A549 (cell line): Measurements from ENCODE around the gene PCK1. TPM values are rescaled to one million over a fixed set of nuclear protein-coding genes. Genes with fewer than 3 reads are reported as not detected.

Experiments used
- ATAC-seq, 2 experiments: fragments of 200-7000 bp in 1 of 2; fragments of >200 bp in 1 of 2; cut with Nextera tagmentation in 1 of 2; cut with Tn5 transposase in 1 of 2; 3 replicates each; pipeline versions ENCODE4 v1.8.0 to v1.9.1; 2018 to 2020; ENCODE audit warnings: mild to moderate bottlenecking in 1 of 2, moderate library complexity in 1 of 2
- CTCF ChIA-PET: fragments of 300-600 bp; sonication (Branson Sonifier 250); formaldehyde crosslinking; extraction: SDS; loops from one replicate; lab custom pipeline; 2021; ENCODE audit warnings: antibody characterized with exemption, inconsistent platforms; lab: Yijun Ruan, JAX
- POLR2A ChIA-PET: fragments of 350-600 bp; formaldehyde crosslinking; extraction: SDS; loops from one replicate; lab custom pipeline; 2021; ENCODE audit warnings: antibody characterized with exemption, inconsistent platforms; lab: Yijun Ruan, JAX
- DNase-seq, 2 experiments: peaks; one replicate each; pipeline versions ENCODE4 v3.0.0 to v3.0.0-alpha.2; 2011 to 2016; ENCODE audit warnings: low read depth in 1 of 2, low spot score in 1 of 2
- FAIRE-seq: peaks from 2 replicates; lab custom pipeline; 2011; peaks lifted over from hg19 to GRCh38; lab: Jason Lieb, UNC
- H3K27ac ChIP-seq, 2 experiments: fragments of >200 bp; sonication (Bioruptor Twin); formaldehyde crosslinking; 3 replicates each; pipeline ENCODE4 v1.5.1; 2016 to 2017
- H3K4me1 ChIP-seq: fragments of >200 bp; sonication (Bioruptor Twin); formaldehyde crosslinking; 3 replicates; pipeline ENCODE4 v1.6.1; 2016
- H3K4me2 ChIP-seq: fragments of >200 bp; sonication (Bioruptor Twin); formaldehyde crosslinking; 3 replicates; pipeline ENCODE4 v1.6.1; 2016
- H3K4me3 ChIP-seq: fragments of >200 bp; sonication (Bioruptor Twin); formaldehyde crosslinking; 3 replicates; pipeline ENCODE4 v1.5.1; 2016
- H3K9me3 ChIP-seq: fragments of >200 bp; sonication (Bioruptor Twin); formaldehyde crosslinking; 3 replicates; pipeline ENCODE4 v1.6.1; 2016
- EHF ChIP-seq: fragments of 250-450 bp; sonication (Bioruptor Pico); IDR thresholded peaks from 2 replicates; pipeline ENCODE4 v1.5.0; 2020; ENCODE audit warnings: mild to moderate bottlenecking
- ESRRA ChIP-seq: fragments of 150-350 bp; IDR thresholded peaks from 2 replicates; pipeline ENCODE4 v1.6.1; 2014; ENCODE audit warnings: mild to moderate bottlenecking, low read length, borderline replicate concordance
- FOSB ChIP-seq: fragments of 250-450 bp; sonication (Bioruptor Pico); IDR thresholded peaks from 2 replicates; pipeline ENCODE4 v1.5.0; 2020; ENCODE audit warnings: mild to moderate bottlenecking, moderate library complexity
- HDAC2 ChIP-seq: fragments of 200-600 bp; sonication (generic); IDR thresholded peaks from 2 replicates; pipeline ENCODE4 v1.6.1; 2016
- HOXA7 ChIP-seq: fragments of 250-450 bp; sonication (Bioruptor Pico); IDR thresholded peaks from 2 replicates; pipeline ENCODE4 v1.5.0; 2020; ENCODE audit warnings: mild to moderate bottlenecking, moderate library complexity
- HOXB5 ChIP-seq: fragments of 250-450 bp; sonication (Bioruptor Pico); IDR thresholded peaks from 2 replicates; pipeline ENCODE4 v1.5.0; 2020; ENCODE audit warnings: mild to moderate bottlenecking, moderate library complexity
- JUN ChIP-seq, 2 experiments: fragments of >200 bp; sonication (Bioruptor Twin); formaldehyde crosslinking; IDR thresholded peaks; 2 replicates in 1 of 2; 3 replicates in 1 of 2; pipeline ENCODE4 v1.6.1; 2016 to 2017
- KDM5A ChIP-seq: fragments of 200-600 bp; sonication (generic); IDR thresholded peaks from 2 replicates; pipeline ENCODE4 v1.6.1; 2016; ENCODE audit warnings: antibody characterized with exemption, mild to moderate bottlenecking
- PHF8 ChIP-seq: fragments of 200-600 bp; sonication (generic); IDR thresholded peaks from 2 replicates; pipeline ENCODE4 v1.6.1; 2016; ENCODE audit warnings: low read depth, mild to moderate bottlenecking, antibody characterized with exemption, moderate library complexity, borderline replicate concordance
- POLR2A ChIP-seq: IDR thresholded peaks from 2 replicates; pipeline ENCODE4 v1.6.1; 2012; ENCODE audit warnings: mild to moderate bottlenecking, low read length
- RAD21 ChIP-seq, 2 experiments: fragments of >200 bp in 1 of 2; sonication (Bioruptor Twin) in 1 of 2; formaldehyde crosslinking in 1 of 2; IDR thresholded peaks in 1 of 2; conservative IDR thresholded peaks in 1 of 2; 2 replicates in 1 of 2; 3 replicates in 1 of 2; pipeline ENCODE4 v1.6.1; 2012 to 2018; ENCODE audit warnings: inconsistent platforms in 1 of 2
- RFX5 ChIP-seq: fragments of 450-650 bp; IDR thresholded peaks from 2 replicates; pipeline ENCODE4 v1.7.1; 2014; ENCODE audit warnings: antibody characterized with exemption, mild to moderate bottlenecking, moderate library complexity
- SREBF2 ChIP-seq: fragments of 450-650 bp; IDR thresholded peaks from 2 replicates; pipeline ENCODE4 v1.6.1; 2014; ENCODE audit warnings: mild to moderate bottlenecking, moderate library complexity
- TP53 ChIP-seq: fragments of 250-450 bp; sonication (Bioruptor Pico); IDR thresholded peaks from 2 replicates; pipeline ENCODE4 v1.5.0; 2021; ENCODE audit warnings: mild to moderate bottlenecking, moderate library complexity
- ZSCAN20 ChIP-seq: fragments of 250-450 bp; sonication (Bioruptor Pico); IDR thresholded peaks from 2 replicates; pipeline ENCODE4 v1.8.0; 2022; ENCODE audit warnings: mild to moderate bottlenecking, moderate library complexity
- WGBS: methylation state at CpG from one replicate; pipeline ENCODE4 v1.1.6; 2017; ENCODE audit errors: missing lambda C conversion rate; 5-methylcytosine and 5-hydroxymethylcytosine counted together
- polyA plus RNA-seq, 4 experiments: library from polyadenylated mRNA; depleted of rRNA in 3 of 4; stranded (reverse); fragments of >200 nt; fragmentation: RNase III in 1 of 4; extraction: RNeasy Plus Mini Kit Qiagen cat#74134 plus additional on column Dnase treatment in 1 of 4; gene quantifications; 2 replicates in 3 of 4; 3 replicates in 1 of 4; pipeline ENCODE4 v1.2.3, GENCODE V29; 2011 to 2017
- TF ChIP-seq, protein P1 (sequence below): fragments of 250-450 bp; sonication (Bioruptor Pico); IDR thresholded peaks from 2 replicates; pipeline ENCODE4 v1.5.0; 2021; ENCODE audit warnings: mild to moderate bottlenecking, moderate library complexity, borderline replicate concordance
- TF ChIP-seq, protein P2 (sequence below): fragments of 200-600 bp; sonication (generic); IDR thresholded peaks from 2 replicates; pipeline ENCODE4 v1.6.1; 2016; ENCODE audit warnings: antibody characterized with exemption, mild to moderate bottlenecking, moderate library complexity
- TF ChIP-seq, protein P3 (sequence below): IDR thresholded peaks from 2 replicates; pipeline ENCODE4 v1.6.1; 2012
- TF ChIP-seq, protein P4 (sequence below): fragments of >200 bp; sonication (Bioruptor Twin); formaldehyde crosslinking; IDR thresholded peaks from 2 replicates; pipeline ENCODE4 v1.6.1; 2016

Gene PCK1
- polyA plus RNA-seq, 2 of the 4 experiments (the other 2 are of a cell fraction), result 0.04 to 0.12 TPM

DNA sequence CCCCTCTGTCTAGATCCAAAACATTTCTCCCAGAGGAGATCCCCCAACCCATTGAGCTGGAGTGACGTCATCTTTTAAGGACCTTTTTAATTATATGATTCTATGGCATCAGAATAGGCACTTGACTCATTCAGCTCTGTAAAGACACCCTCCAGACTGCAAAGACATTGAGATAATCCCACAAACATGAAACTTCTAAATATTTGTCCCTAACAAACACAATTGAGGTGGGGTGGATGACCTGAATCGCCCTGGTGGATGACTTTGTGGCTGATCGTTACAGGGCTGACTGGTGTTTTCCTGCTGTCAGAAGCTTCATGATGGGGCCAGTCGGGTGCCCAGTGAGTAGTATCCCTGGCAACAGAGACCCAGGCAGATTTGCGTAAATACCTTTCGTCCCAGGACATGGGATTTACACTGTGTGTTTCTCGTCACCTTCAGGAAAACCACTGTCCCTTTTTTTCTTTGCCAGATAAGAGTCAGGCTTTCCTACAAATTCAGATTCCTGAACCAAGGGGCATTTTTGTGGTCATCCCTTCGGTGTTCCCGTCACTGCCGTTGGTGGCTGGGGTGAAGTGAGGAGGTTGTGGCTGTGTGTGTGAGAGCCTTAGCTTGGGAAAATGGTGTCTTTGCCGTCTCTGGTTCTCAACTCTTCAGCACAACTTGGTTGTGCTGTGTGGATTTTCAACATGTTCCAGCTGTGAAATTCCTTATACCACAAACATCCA, 5.3 kb upstream of the PCK1 start (continued):
- TF ChIP-seq, protein P1, sequence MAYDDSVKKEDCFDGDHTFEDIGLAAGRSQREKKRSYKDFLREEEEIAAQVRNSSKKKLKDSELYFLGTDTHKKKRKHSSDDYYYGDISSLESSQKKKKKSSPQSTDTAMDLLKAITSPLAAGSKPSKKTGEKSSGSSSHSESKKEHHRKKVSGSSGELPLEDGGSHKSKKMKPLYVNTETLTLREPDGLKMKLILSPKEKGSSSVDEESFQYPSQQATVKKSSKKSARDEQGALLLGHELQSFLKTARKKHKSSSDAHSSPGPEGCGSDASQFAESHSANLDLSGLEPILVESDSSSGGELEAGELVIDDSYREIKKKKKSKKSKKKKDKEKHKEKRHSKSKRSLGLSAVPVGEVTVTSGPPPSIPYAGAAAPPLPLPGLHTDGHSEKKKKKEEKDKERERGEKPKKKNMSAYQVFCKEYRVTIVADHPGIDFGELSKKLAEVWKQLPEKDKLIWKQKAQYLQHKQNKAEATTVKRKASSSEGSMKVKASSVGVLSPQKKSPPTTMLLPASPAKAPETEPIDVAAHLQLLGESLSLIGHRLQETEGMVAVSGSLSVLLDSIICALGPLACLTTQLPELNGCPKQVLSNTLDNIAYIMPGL, result no peak
- no peak for TF ChIP-seq JUN (IDR thresholded peaks at IDR 0.05)
- TF ChIP-seq HDAC2, result no peak
- no peak for TF ChIP-seq POLR2A
- TF ChIP-seq, protein P2, sequence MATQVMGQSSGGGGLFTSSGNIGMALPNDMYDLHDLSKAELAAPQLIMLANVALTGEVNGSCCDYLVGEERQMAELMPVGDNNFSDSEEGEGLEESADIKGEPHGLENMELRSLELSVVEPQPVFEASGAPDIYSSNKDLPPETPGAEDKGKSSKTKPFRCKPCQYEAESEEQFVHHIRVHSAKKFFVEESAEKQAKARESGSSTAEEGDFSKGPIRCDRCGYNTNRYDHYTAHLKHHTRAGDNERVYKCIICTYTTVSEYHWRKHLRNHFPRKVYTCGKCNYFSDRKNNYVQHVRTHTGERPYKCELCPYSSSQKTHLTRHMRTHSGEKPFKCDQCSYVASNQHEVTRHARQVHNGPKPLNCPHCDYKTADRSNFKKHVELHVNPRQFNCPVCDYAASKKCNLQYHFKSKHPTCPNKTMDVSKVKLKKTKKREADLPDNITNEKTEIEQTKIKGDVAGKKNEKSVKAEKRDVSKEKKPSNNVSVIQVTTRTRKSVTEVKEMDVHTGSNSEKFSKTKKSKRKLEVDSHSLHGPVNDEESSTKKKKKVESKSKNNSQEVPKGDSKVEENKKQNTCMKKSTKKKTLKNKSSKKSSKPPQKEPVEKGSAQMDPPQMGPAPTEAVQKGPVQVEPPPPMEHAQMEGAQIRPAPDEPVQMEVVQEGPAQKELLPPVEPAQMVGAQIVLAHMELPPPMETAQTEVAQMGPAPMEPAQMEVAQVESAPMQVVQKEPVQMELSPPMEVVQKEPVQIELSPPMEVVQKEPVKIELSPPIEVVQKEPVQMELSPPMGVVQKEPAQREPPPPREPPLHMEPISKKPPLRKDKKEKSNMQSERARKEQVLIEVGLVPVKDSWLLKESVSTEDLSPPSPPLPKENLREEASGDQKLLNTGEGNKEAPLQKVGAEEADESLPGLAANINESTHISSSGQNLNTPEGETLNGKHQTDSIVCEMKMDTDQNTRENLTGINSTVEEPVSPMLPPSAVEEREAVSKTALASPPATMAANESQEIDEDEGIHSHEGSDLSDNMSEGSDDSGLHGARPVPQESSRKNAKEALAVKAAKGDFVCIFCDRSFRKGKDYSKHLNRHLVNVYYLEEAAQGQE, result no peak
- TF ChIP-seq RAD21 (conservative IDR thresholded peaks at IDR 0.05 in 1 of 2, IDR thresholded peaks at IDR 0.05 in 1 of 2), result no peak
- no peak for TF ChIP-seq FOSB (CRISPR knock-in tag)
- TF ChIP-seq PHF8, result no peak
- no peak for TF ChIP-seq SREBF2
- TF ChIP-seq EHF, result no peak
- TF ChIP-seq, all 56 proteins: peak for 0

DNA sequence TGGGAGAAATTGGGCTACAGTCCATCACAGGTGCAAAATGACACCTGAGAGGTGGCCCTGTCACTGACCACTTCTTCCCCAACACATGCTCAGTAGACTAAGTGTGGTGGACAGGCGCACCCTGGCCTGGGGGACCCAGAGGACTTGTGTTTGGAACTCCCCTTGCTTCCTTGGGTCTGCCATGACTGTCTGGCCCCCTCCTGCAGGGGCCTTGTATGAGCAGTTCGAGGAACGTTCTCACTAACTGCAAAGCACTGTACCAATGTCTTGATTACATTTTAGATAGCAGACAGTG, 4.0 kb upstream of the PCK1 start:
- Histone ChIP-seq H3K4me3 (no peak overlapping the region), H3K9me3 (no peaks in the 10 kb centered on the region), H3K27ac (no peak overlapping the region), H3K4me1 (peaks cover 24% of the 10 kb centered on the region), H3K4me2 (no peak overlapping the region)
- DNase-seq (no peak), ATAC-seq (no peak), FAIRE-seq (no peak)
- TF ChIP-seq ZSCAN20 (CRISPR knock-in tag), result no peak
- TF ChIP-seq, protein P3, sequence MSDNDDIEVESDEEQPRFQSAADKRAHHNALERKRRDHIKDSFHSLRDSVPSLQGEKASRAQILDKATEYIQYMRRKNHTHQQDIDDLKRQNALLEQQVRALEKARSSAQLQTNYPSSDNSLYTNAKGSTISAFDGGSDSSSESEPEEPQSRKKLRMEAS, result no peak
- TF ChIP-seq, protein P4, sequence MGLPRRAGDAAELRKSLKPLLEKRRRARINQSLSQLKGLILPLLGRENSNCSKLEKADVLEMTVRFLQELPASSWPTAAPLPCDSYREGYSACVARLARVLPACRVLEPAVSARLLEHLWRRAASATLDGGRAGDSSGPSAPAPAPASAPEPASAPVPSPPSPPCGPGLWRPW, result no peak
- no peak for TF ChIP-seq HOXA7 (CRISPR knock-in tag)
- TF ChIP-seq RFX5, result no peak
- TF ChIP-seq HOXB5 (CRISPR knock-in tag), result no peak
- TF ChIP-seq KDM5A, result no peak
- no peak for TF ChIP-seq TP53 (CRISPR knock-in tag)
- TF ChIP-seq FOSB (CRISPR knock-in tag), result no peak
- TF ChIP-seq ESRRA, result no peak
- ChIA-PET POLR2A (no interaction called here), CTCF (interaction anchor here (0.6 kb wide), 1 partner anchor 677 kb away, joined by 5 read pairs; no protein-coding TSS in a partner anchor)
- WGBS, result 17% methylated on average over 3 of the region's 3 CpGs
